ENCODE measurements around the gene C1QTNF12.

The C1QTNF12 gene

DNA sequence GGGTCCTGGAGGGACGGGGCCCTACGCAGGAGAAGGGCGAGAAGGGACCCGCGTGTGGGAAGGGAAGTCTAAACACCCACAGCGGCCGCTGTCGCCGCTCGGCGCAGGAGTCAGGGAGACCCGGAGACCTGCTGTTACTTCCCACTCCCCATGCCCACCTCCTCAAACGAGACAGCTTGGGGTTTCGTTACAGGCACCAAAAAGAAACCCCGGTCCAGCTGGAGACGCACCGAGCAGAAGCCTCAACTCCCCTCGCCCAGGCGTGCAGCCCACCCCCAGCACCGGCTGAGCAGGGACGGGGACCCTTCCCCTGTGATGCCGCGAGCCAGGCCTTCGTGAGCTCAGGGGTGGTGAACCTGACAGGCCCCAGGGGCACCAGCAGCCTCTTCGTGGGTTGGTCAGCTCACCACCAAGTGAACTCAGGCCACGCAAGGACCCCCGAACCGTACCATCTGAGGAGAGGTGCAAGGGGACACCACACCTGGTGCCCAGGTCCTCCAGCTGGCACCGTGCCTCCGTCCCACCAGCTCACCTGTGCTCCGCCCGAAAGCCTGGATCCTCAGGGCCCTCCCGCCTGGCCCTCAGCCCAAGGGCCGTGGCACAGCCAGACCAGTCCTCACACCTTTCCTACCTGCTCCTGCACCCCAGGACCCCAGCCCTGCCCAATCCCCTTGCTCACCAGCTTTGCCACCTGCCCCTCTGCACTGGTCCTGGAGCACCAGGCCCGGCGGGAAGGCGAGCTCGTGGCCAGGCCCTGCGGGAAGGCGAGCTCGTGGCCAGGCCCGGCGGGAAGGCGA, 19.8 kb downstream of the C1QTNF12 start:
- DNase-seq = no peak

GRCh38 chr1:1225913-1226312, 20.6 kb downstream of the C1QTNF12 start:
- DNase-seq = no peak

DNA sequence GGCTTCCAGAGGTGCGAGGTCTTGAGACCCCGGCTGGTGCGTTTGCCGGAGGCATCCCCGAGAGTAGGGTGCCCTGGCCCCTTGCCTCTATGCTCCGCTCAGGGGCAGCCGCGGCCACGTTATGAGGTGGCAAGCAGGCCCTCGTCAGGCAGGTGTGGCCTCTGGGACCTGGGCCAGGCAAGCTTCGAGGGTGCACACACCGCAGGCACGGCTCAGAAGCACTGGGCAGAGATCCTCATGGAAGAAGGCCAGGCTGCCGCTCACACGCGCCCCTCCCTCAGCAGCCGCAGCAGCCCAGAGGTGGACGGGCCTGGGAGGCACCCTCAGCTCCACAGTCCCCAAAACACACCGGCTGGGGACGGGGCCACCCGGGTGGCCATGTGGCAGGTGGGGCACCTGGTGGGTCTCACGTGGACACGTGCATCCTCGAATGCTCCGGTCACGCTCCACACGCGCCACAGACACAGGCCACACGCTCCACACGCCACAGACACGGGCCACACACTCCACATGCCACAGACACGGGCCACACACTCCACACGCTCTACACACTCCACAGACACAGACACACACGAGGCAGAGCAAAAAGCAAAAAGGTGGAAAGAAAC, 21.2 kb downstream of the C1QTNF12 start:
- no peak for DNase-seq

- DNase-seq = no peak
Observed at GRCh38 chr1:1223891-1224290, 22.6 kb downstream of the C1QTNF12 start.

GRCh38 chr1:1223321-1223720, 23.2 kb downstream of the C1QTNF12 start:
- DNase-seq = no peak

DNA sequence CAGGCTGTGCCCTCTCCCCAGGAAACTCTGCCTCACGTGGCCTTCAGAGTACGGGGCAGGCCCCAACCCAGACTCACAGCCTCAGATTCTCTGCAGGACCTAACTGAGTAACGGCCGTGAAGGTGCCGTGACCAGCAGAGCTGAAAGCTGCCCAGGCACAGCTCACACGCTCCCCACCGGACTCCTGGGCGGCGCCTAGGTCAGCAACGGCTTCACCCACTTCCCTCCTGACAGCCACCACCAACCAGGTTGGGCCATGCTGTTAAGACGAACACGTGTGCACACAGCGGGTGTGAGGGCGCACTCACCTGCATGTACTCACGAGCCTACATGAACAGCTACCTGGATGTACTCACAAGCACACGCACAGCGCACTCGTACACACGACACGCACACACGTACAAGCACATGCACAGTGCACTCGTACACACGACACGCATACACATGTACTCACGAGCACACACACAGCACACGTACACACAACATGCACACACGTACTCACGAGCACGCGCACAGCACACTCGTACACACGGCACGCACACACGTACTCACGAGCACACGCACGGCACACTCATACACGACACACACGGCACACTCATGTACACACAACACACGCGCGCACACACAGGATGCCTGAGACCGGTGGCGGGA, 23.8 kb downstream of the C1QTNF12 start:
- no peak for DNase-seq

DNA sequence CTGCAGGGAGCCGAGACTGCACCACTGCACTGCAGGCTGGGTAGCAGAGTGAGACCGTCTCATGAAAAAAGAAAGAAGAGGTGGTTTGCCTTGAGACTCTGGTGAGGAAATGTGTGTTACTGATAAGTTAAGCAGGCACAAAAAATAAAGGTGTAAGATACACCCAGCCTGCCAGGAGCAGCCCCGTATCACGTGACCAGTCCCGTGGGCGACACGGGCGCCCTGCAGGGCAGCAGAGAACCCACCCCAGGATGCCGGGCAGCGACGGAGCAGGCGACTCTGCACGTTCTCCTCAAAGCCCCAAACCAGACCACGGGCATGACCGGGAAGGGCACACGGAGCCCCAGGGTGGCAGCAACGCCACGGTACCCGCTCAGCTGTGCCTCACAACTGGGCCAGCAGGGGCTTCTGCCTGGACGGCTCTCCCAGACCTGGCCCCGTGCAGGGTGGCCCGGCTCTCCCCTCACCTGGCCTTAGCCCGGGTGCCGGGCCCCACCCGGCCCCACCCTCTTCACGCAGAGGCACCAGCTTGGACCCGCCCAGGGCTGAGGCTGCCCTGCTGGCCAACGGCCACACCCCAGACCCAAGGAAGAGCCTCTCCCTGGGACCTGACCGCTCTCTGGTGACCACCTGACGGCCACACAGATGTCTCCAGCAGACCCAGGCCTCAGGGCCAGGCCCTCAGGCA, 24.5 kb downstream of the C1QTNF12 start:
- no peak for DNase-seq

GRCh38 chr1:1220197-1220596, 26.3 kb downstream of the C1QTNF12 start:
- no peak for DNase-seq

- DNase-seq = no peak
Observed at GRCh38 chr1:1219341-1219740, 27.2 kb downstream of the C1QTNF12 start.

GRCh38 chr1:1218524-1219200, 27.9 kb downstream of the C1QTNF12 start:
- DNase-seq = no peak

DNA sequence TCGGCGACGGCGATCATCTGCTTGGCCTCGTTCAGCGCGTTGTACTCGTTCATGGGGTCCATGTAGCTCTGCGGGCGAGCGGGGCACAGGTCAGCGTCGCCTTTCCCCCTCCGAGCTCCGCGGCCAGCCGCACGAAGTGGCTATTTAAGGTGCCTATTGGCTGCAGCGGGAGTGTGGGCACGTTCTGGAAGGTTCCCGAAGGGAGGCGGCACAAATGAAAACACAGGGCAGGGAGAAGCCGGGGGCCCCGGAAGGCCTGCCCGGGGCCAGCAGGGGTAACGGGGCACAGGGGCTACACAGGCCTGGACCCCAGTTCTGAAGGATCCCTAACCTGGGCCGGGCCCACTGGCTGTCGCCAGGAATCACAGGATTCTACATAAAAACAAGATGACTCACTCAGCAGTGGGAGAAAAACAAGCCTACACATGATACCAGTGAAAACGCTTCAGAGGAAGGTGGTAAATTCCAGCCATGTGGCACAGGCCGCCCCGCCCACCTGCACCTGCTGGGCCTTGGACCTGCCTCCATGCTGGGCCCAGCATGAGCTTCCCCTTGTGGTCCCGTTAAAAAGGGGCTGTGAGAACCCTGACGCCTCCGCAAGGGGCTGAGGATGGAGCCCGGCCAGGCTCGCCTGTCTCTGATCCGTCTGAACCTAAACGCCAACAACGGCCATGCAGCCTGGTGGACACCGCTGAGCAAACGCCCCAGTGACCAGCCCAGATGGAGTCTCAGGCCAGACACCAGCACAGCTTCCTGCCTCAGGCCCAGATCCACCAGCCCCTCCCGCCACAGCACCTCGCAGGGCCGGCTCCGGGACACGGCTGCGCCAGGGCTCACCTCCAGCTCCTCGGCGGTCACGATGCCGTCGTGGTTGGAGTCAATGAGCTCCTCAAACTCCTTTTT, 28.6 kb downstream of the C1QTNF12 start:
- no peak for DNase-seq

- DNase-seq = no peak
Observed at GRCh38 chr1:1216770-1217620, 29.5 kb downstream of the C1QTNF12 start.

- DNase-seq = no peak
Observed at GRCh38 chr1:1215881-1216605, 30.5 kb downstream of the C1QTNF12 start.

- DNase-seq = no peak
Observed at GRCh38 chr1:1215080-1215676, 31.3 kb downstream of the C1QTNF12 start.

DNA sequence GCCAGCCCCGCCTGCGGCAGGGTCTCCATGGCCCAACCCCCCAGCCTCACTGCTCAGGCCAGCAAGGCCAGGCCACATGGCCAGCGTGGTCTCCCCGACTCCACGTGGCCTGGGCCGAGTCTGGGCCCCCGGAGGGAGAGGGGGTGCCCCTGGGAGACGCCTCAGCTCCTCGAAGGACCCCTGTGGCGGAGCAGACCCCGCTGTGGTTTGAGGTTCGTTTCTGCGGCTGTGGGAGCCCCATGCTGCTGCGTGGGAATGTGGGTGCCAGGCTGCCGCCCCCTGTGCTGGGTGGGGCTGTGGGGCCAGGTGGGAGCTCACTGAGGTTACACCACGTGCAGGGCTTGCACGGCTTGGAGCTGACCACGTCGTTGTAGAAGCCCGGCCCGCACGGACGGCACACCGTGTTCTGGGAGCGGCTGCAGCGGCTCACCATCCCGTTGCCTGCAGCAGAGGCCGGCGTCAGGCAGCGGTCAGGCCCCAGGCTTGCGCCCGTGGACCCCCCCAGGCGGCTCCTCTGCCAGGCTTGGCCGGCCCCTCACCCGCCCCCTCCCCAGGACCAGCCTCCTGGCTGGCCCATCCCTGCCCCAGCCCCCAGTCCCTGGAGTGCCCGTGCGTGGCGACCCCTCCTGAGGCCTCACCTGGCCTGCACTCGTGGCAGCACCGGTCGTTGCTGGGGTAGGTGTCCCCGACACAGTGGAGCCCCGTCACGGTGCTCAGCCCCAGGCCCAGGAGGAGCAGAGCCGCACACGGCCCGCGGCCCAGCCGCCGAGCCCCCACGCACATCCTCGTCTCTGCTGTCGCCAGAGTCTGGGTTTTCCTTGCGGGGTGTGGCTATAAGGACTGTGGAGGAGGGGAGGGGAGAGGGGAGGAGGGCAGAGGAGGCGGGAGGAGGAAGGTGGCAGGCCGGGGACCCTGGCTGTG, 32.9 kb downstream of the C1QTNF12 start, which contains the start of gene TNFRSF4:
TSS of gene TNFRSF4 (minus strand) at position 809 of the 921 bp plus-strand sequence. CDS start at position 783, 26 bp downstream.
- peak; percentile 45 for DNase-seq

DNA sequence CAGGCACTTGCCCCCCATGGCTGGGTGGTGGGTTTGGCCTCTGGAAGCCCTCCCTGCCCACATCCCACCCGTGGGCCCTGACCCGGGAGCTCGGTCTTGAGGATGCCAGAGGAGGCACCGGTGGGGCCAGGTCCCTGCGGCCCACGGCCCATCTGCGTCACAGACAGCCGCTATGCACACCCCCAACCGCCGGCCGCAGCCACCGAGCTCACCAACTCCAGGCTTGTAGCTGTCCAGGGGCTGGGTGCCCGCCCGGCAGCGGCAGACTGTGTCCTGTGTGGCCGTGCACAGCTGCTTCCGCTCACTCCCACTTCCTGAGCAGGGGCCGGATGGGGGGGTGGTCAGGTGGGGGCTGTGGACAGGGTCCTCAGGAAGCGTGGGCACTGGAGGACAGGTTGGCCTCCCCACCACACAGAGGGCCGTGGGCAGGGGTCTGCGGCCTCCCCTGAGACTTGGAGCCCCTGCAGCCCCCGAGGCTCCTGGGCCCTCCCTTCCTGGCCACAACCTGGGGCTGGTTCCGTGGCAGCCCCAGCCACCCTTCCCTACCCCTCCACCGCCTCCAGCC, 33.7 kb downstream of the C1QTNF12 start:
- DNase-seq = peak; percentile 70

DNA sequence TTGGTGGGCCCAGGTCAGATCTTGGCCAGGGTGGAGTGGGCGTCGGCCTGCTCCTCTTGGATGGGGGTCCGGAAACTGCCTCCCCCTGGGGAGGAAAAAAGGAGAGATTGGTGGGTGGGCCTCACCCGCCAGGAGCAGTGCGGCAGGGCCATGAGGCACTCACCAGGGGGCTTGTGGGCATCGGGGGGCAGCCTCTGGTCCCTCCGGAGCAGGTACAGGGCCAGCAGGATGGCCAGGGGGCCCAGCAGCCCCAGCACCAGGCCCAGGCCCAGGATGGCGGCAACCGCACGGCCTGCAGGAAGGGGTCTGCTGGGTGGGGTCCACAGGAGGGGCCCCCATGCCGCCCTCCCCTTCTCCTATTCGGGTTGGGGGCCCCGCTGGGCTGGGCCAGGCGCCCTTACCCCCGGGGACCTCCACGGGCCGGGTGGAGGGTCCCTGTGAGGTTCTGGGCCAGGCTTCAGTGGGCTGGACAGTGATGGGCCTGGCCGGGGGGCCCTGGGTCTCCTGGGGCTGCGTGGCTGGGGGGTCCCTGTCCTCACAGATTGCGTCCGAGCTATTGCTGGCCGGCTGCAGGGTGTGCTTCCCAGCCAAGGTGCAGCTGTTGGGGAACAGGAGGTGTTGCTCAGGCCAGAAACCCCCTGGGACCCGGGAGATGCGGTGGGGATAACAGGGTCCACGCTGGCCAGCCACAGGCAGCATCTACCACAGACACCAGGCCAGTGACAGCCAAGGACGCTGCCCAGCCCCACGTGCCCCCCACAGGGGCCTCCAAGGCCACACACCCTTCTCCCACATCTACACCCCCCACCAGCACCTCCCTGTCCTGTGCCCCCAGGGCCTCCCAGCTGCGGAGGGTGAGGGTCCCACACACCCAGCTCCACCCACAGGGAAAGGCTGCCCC, 34.7 kb downstream of the C1QTNF12 start:
- DNase-seq = no peak
